Heart left ventricle (tissue), 16 donors: ENCODE results near the gene FGD1. TPM values are rescaled to one million over a fixed set of nuclear protein-coding genes. Genes with fewer than 3 reads are reported as not detected.

Experiments
- ATAC-seq, 4 donors: fragments of 200-7000 bp; cut with Tn5 transposase; one replicate each; pipeline ENCODE4 v1.9.1; 2020 to 2022; ENCODE audit warnings: moderate library complexity in 4 of 4, mild to moderate bottlenecking in 3 of 4, moderate number of reproducible peaks in 1 of 4
- DNase-seq, 5 donors: peaks; one replicate each; pipeline ENCODE4 v3.0.0-alpha.2; 2020
- H3K27ac ChIP-seq, 12 donors: fragments of 200-600 bp; sonication (generic) in 4 of 12; one replicate each; pipeline versions ENCODE4 v1.5.0 to v1.8.0; 2016 to 2022; ENCODE audit warnings: mild to moderate bottlenecking in 2 of 12
- H3K27me3 ChIP-seq, 9 donors: fragments of 200-600 bp; sonication (generic) in 2 of 9; one replicate each; pipeline versions ENCODE4 v1.5.1 to v1.8.0; 2016 to 2022; ENCODE audit warnings: mild to moderate bottlenecking in 3 of 9
- H3K36me3 ChIP-seq, 9 donors: fragments of 200-600 bp; sonication (generic) in 2 of 9; one replicate each; pipeline versions ENCODE4 v1.5.0 to v1.8.0; 2018 to 2022; ENCODE audit warnings: mild to moderate bottlenecking in 2 of 9
- H3K4me1 ChIP-seq, 12 donors: fragments of 200-600 bp; sonication (generic) in 4 of 12; one replicate each; pipeline versions ENCODE4 v1.5.0 to v1.8.0; 2016 to 2022; ENCODE audit warnings: mild to moderate bottlenecking in 3 of 12
- H3K4me3 ChIP-seq, 12 donors: fragments of 200-600 bp; sonication (generic) in 4 of 12; one replicate each; pipeline versions ENCODE4 v1.5.0 to v1.8.0; 2017 to 2022; ENCODE audit warnings: mild to moderate bottlenecking in 9 of 12, moderate library complexity in 4 of 12
- H3K9me3 ChIP-seq, 12 donors: fragments of 200-600 bp; sonication (generic) in 4 of 12; one replicate each; pipeline versions ENCODE4 v1.5.0 to v1.8.0; 2016 to 2022; ENCODE audit warnings: mild to moderate bottlenecking in 1 of 12
- POLR2A ChIP-seq, 2 donors: fragments of 450-650 bp; IDR thresholded peaks; one replicate each; pipeline ENCODE4 v1.6.1; 2017; ENCODE audit warnings: antibody characterized with exemption in 2 of 2, mild to moderate bottlenecking in 2 of 2, moderate library complexity in 2 of 2
- WGBS, 4 donors: extraction: QIAGEN DNeasy Blood & Tissue Kit in 2 of 4; methylation state at CpG; one replicate each; pipeline versions ENCODE4 v1.1.5 to v1.1.7; 2013 to 2018; 5-methylcytosine and 5-hydroxymethylcytosine counted together
- intact Hi-C, 10 donors: fragments of 100-400 bp; cut with DNase I; formaldehyde crosslinking; loops; one replicate each; pipeline versions ENCODE4 v1.11.1 to v1.14.2; 2022
- polyA plus RNA-seq, 2 donors: library from polyadenylated mRNA; stranded (reverse); fragments of 200-250 nt; gene quantifications; one replicate each; pipeline ENCODE4 v1.2.3, GENCODE V29; 2013
- total RNA-seq, 9 donors: library from RNA; depleted of rRNA in 2 of 9; stranded (reverse); fragments of >200 nt in 2 of 9; fragmentation: NEBNext Ultra II Directional in 3 of 9; extraction: Animal tissue kit (Norgen Biotek cat#: 25700) in 3 of 9; gene quantifications; one replicate each; pipeline versions ENCODE4 v1.1.0 to v1.2.4, GENCODE V29; 2016 to 2023
- TF ChIP-seq, protein P1 (sequence below), 12 donors: fragments of 200-600 bp; sonication (generic) in 4 of 12; IDR thresholded peaks; one replicate each; pipeline versions ENCODE4 v1.5.0 to v1.8.0; 2018 to 2022; ENCODE audit warnings: antibody characterized with exemption in 12 of 12, mild to moderate bottlenecking in 5 of 12
- donor health status: ischemic (EF 13 %, LVEDD 7.1; RV severe dilation, severe dysfunction).
- donor health status: healthy with polysubstance abuse.
- donor health status: DM: no; HTN: yes; CAD: no.
- donor health status: DM: no; HTN: no; CAD: no.
- donor health status: ischemic (EF 25% LVEDD 6.9; RV normal size, moderate dysfunction).
- donor health status: ischemic (EF 25% LVEDD 5.7; RV mildly dilated, moderate dysfunction).
- donor health status: healthy.
- donor health status: DM: yes; HTN: yes; CAD: no.
- donor health status: ischemic (EF 35%, LVEDD 5.7; RV mildly dilated, moderate dysfunction).
- donor health status: nonischemic (EF 11% LVEDD 7.7; RV severe dilation, severe dysfunction).
- donor health status: DM: yes; HTN: yes; CAD: no.
- donor health status: PGD.
- donor health status: ischemic (EF 29% LVEDD 5.4; RV normal size, mild dysfunction).
- donor health status: nonischemic (EF 23%, LVEDD 6.1; RV moderate dilation, normal function).

The FGD1 gene
- total and polyA plus RNA-seq, 11 donors, result 3.9 to 7.5 (median 5.9) TPM

DNA sequence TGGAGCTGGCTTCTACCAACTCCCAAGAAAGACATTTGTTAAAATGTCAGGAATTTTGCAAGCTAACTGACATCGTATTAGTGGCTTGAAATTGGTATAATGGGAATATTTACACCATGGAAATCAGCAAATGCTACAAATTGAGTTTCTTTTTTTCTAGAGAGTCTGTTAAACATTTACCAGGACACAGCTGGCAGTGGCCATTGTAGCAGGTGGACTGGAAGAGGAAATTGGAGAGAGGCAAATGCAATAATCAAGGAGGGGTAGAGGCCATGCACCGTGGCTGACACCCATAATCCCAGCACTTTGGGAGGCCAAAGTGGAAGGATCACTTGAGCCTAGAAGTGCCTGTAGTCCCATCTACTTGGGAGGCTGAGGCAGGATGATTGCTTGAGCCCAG is 88.8 kb downstream of the FGD1 start:
- DNase-seq, result no peak
- H3K27me3 ChIP-seq, result peaks cover 0 to 11% (median 0%) of the 10 kb centered on the region in 9 donors
- no peak overlapping the region for H3K4me3 ChIP-seq

DNA sequence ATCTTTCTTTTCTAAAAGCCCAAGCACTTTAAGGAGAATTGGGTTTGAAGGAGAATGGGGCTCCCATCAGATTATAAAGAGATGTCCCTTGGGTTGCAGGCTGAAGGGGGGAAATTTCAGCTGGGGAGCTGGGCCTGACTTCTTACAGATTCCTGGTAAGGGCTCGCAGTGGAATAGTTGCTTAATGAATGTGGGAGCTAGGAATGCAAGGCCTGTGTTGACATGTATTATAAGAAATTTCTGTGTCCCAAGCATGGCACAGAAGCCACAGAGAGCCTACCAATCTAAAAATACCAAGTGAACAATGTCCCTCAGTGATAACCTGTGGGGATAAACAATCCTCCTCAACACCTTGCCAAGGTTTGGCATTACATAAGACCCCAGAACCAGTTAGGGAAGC is 98.9 kb downstream of the FGD1 start:
- DNase-seq, result no peak
- H3K27me3 ChIP-seq, result peaks cover 0 to 3% (median 0%) of the 10 kb centered on the region in 9 donors
- H3K36me3 ChIP-seq, result no peaks in the 10 kb centered on the region
- no peak overlapping the region for H3K4me3 ChIP-seq
- no peak overlapping the region for H3K27ac ChIP-seq
- TF ChIP-seq, protein P1, sequence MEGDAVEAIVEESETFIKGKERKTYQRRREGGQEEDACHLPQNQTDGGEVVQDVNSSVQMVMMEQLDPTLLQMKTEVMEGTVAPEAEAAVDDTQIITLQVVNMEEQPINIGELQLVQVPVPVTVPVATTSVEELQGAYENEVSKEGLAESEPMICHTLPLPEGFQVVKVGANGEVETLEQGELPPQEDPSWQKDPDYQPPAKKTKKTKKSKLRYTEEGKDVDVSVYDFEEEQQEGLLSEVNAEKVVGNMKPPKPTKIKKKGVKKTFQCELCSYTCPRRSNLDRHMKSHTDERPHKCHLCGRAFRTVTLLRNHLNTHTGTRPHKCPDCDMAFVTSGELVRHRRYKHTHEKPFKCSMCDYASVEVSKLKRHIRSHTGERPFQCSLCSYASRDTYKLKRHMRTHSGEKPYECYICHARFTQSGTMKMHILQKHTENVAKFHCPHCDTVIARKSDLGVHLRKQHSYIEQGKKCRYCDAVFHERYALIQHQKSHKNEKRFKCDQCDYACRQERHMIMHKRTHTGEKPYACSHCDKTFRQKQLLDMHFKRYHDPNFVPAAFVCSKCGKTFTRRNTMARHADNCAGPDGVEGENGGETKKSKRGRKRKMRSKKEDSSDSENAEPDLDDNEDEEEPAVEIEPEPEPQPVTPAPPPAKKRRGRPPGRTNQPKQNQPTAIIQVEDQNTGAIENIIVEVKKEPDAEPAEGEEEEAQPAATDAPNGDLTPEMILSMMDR (IDR thresholded peaks at IDR 0.05), result no peak
- TF ChIP-seq POLR2A (IDR thresholded peaks at IDR 0.05), result no peak
- 81 to 95% (median 92%) methylated on average over 1 of the region's 1 CpG for WGBS, 4 donors
- H3K4me1 ChIP-seq, result no peaks in the 10 kb centered on the region
- intact Hi-C loops, result no loop called here
- no peak for ATAC-seq
- H3K9me3 ChIP-seq, result no peaks in the 10 kb centered on the region

More for the DNA sequence above, 88.8 kb downstream of the FGD1 start:
- 68 to 71% (median 69%) methylated on average over 2 of the region's 2 CpGs for whole genome bisulfite sequencing, 4 donors
- Histone ChIP-seq H3K36me3 (no peaks in the 10 kb centered on the region), H3K27ac (no peak overlapping the region), H3K9me3 (no peaks in the 10 kb centered on the region), H3K4me1 (no peaks in the 10 kb centered on the region)
- no peak for ATAC-seq
- TF ChIP-seq, protein P1 (IDR thresholded peaks at IDR 0.05), result no peak
- TF ChIP-seq POLR2A (IDR thresholded peaks at IDR 0.05), result no peak
- intact Hi-C loops, result no loop called here

Other genes starting within 250 kb of the FGD1 start
- gene WNK3, start 138.2 kb downstream of the FGD1 start, total RNA-seq, result 1 to 10 TPM in 3 of 9 donors, under 1 TPM in 6; 0.43 to 2.1 (median 0.67) TPM
- gene WNK3, start 138.2 kb downstream of the FGD1 start, polyA plus RNA-seq, result under 1 TPM; 0.19 to 0.78 TPM
- gene TSR2, start 55.8 kb downstream of the FGD1 start, total RNA-seq, result 10 to 100 TPM; 17.7 to 45.4 (median 34.6) TPM
- 10 to 100 TPM; 45.0 to 54.3 TPM for gene TSR2, start 55.8 kb downstream of the FGD1 start, polyA plus RNA-seq
- gene GNL3L, start 34.0 kb upstream of the FGD1 start, total RNA-seq, result 10 to 100 TPM; 27.1 to 44.2 (median 37.4) TPM
- gene GNL3L, start 34.0 kb upstream of the FGD1 start, polyA plus RNA-seq, result 10 to 100 TPM in 1 of 2 donors, 1 to 10 TPM in 1; 5.6 to 23.1 TPM